Parathyroid adenoma (tissue), 2 donors: Measurements from ENCODE around the gene MDM4.

Source experiments
- H2AFZ ChIP-seq: fragments of 300-600 bp; sonication (generic); one replicate; pipeline ENCODE4 v1.7.0; 2017; ENCODE audit warnings: antibody characterized with exemption, mild to moderate bottlenecking
- H3K27ac ChIP-seq: fragments of 300-600 bp; sonication (generic); one replicate; pipeline ENCODE4 v1.7.0; 2017
- H3K27me3 ChIP-seq: fragments of 300-600 bp; sonication (generic); one replicate; pipeline ENCODE4 v1.7.0; 2017; ENCODE audit warnings: low read length; ENCODE audit not compliant: control insufficient read depth, insufficient read depth
- H3K36me3 ChIP-seq: fragments of 300-600 bp; sonication (generic); one replicate; pipeline ENCODE4 v1.7.0; 2017; ENCODE audit warnings: low read length; ENCODE audit not compliant: control insufficient read depth, insufficient read depth
- H3K4me1 ChIP-seq: fragments of 300-600 bp; sonication (generic); one replicate; pipeline ENCODE4 v1.7.0; 2017; ENCODE audit warnings: control low read depth
- H3K4me2 ChIP-seq: fragments of 300-600 bp; sonication (generic); one replicate; pipeline ENCODE4 v1.7.0; 2017; ENCODE audit warnings: low read length
- H3K4me3 ChIP-seq: fragments of 300-600 bp; sonication (generic); one replicate; pipeline ENCODE4 v1.7.0; 2017; ENCODE audit warnings: low read depth, low read length
- H3K79me2 ChIP-seq: fragments of 300-600 bp; sonication (generic); one replicate; pipeline ENCODE4 v1.7.0; 2017; ENCODE audit warnings: control low read depth
- H3K9ac ChIP-seq: fragments of 300-600 bp; sonication (generic); one replicate; pipeline ENCODE4 v1.7.0; 2017; ENCODE audit warnings: mild to moderate bottlenecking
- H3K9me3 ChIP-seq: fragments of 300-600 bp; sonication (generic); one replicate; pipeline ENCODE4 v1.7.0; 2017; ENCODE audit warnings: low read length; ENCODE audit not compliant: control insufficient read depth
- TF ChIP-seq, protein P1 (sequence below): fragments of 300-600 bp; sonication (generic); IDR thresholded peaks from one replicate; pipeline ENCODE4 v1.7.0; 2017; ENCODE audit warnings: antibody characterized with exemption, mild to moderate bottlenecking
- donor health status: primary hyperparathyroidism.

The MDM4 gene

DNA sequence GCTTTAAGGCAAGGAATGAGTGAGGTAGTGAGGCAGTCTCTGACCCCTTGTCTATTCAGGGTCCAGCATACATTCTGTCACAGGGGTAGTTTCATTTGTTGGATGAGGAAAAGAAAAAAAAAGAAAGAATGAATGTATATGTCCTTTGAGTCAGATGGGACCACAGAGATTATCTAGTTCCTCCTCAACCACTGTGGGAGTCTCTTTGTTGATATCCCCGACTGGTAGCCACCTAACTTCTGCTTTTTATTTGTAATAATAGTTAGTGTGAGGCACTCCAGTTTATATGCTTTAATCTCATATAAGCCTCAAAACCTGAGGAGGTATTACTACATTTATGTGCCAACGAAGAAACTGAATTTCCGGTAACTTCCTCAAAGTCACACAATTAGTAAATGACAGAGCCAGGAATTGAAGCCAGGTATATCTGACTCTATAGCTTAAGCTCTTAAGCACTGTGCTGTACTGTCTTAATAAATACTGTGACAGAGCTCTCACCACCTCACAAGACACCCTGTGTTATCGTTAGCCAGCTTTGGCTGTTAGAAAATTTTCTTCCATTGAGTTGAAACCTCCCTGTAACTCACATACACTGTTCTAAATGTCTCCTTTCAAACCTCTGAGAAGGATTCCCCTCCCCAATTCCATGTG lies 82.2 kb downstream of the MDM4 start:
- Histone ChIP-seq H3K27ac (no peak overlapping the region), H2AFZ (no peak overlapping the region), H3K36me3 (no peaks in the 10 kb centered on the region), H3K4me2 (no peak overlapping the region), H3K9ac (no peak overlapping the region), H3K27me3 (no peaks in the 10 kb centered on the region), H3K4me1 (no peaks in the 10 kb centered on the region), H3K79me2 (no peaks in the 10 kb centered on the region), H3K9me3 (no peaks in the 10 kb centered on the region), H3K4me3 (no peak overlapping the region)
- TF ChIP-seq, protein P1, sequence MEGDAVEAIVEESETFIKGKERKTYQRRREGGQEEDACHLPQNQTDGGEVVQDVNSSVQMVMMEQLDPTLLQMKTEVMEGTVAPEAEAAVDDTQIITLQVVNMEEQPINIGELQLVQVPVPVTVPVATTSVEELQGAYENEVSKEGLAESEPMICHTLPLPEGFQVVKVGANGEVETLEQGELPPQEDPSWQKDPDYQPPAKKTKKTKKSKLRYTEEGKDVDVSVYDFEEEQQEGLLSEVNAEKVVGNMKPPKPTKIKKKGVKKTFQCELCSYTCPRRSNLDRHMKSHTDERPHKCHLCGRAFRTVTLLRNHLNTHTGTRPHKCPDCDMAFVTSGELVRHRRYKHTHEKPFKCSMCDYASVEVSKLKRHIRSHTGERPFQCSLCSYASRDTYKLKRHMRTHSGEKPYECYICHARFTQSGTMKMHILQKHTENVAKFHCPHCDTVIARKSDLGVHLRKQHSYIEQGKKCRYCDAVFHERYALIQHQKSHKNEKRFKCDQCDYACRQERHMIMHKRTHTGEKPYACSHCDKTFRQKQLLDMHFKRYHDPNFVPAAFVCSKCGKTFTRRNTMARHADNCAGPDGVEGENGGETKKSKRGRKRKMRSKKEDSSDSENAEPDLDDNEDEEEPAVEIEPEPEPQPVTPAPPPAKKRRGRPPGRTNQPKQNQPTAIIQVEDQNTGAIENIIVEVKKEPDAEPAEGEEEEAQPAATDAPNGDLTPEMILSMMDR, result no peak

DNA sequence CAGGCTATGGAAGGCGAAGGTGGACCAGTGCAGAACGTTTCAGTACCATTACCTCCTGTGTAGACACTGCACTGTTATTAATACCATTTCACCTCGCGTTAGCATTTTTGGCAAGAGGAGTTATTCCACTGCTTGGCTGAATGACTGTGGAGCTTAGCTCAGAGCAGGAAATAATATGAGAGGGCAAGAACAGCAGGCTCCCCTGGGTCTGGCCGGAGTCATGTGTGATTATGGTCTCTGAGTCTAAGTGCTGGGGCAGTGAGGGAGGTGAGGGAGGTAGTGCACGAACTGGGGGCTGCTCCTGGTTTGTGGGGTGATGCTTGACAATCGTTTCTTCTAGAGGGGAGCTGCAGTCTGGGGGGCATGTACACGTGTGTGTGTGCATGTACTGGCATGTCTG lies 82.9 kb downstream of the MDM4 start:
- Histone ChIP-seq H3K9ac (no peak overlapping the region), H3K36me3 (no peaks in the 10 kb centered on the region), H3K9me3 (no peaks in the 10 kb centered on the region), H2AFZ (no peak overlapping the region), H3K27me3 (no peaks in the 10 kb centered on the region), H3K27ac (no peak overlapping the region), H3K4me1 (no peaks in the 10 kb centered on the region), H3K79me2 (no peaks in the 10 kb centered on the region), H3K4me2 (no peak overlapping the region), H3K4me3 (no peak overlapping the region)
- TF ChIP-seq, protein P1, result no peak

DNA sequence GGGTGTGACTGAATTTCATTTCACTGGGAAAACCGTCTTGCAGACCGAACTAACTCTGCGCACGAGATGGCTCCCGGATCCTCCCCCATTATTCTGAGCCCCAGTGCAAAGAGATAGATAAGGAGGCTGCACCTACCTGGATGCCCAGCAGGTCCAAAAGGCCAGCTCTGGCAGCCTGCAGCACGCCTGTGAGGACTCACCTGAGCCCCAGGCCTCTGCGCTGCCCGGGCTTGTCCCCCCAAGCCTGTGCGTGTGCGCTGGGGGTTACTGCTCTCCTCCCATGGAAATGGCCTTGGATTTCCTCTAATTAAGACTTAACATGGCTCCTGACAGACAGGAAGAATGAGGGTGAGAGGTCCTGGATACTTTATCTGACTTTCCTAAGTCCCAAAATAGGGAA lies 83.4 kb downstream of the MDM4 start:
- H3K27ac ChIP-seq, result no peak overlapping the region
- H3K9ac ChIP-seq, result no peak overlapping the region
- no peaks in the 10 kb centered on the region for H3K36me3 ChIP-seq
- no peaks in the 10 kb centered on the region for H3K9me3 ChIP-seq
- no peaks in the 10 kb centered on the region for H3K4me1 ChIP-seq
- H3K4me2 ChIP-seq, result no peak overlapping the region
- H3K79me2 ChIP-seq, result no peaks in the 10 kb centered on the region
- no peak overlapping the region for H3K4me3 ChIP-seq
- no peaks in the 10 kb centered on the region for H3K27me3 ChIP-seq
- no peak overlapping the region for H2AFZ ChIP-seq
- TF ChIP-seq, protein P1, result no peak

DNA sequence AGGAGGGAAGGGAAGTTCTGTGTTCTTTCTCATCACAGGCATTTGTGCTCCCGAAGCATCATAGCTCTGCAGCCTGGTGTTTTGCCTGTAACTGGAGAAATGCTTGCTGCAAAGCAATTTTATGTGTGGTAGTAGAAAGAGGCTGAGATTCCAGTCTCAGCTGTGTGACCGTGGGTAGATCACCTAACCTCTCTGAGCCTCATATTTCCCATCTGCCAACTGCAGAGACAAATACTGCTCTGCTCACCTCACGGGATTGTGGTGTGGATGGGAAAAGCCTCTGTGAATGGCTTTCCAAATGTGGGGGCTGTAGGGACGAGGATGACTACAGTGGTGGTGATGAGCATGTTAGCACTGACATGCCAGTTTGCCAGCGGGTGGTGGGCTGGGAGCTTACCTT lies 84.0 kb downstream of the MDM4 start:
- no peak overlapping the region for H3K4me2 ChIP-seq
- no peak overlapping the region for H3K4me3 ChIP-seq
- no peaks in the 10 kb centered on the region for H3K79me2 ChIP-seq
- no peaks in the 10 kb centered on the region for H3K4me1 ChIP-seq
- H2AFZ ChIP-seq, result no peak overlapping the region
- no peaks in the 10 kb centered on the region for H3K36me3 ChIP-seq
- H3K27ac ChIP-seq, result no peak overlapping the region
- H3K27me3 ChIP-seq, result no peaks in the 10 kb centered on the region
- H3K9ac ChIP-seq, result no peak overlapping the region
- TF ChIP-seq, protein P1, result no peak
- no peaks in the 10 kb centered on the region for H3K9me3 ChIP-seq

DNA sequence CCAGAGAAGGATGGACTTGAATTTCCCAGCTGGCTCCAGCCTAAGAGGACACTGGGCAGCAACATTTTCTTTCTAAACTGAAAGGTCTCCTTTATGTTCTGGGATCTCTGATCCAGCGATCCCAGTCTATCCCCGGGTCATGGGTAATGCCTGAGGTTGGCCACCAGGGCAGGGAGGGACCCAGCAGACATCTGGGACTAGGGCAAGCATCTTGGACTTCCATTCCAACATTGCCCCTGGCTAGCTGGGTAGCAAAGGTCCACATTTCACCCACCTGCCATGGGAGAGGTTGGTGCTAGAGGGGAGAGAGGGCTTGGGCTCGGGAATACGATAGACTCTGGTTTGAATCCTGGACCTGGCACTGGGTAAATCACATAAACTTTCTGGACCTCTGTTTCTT lies 84.8 kb downstream of the MDM4 start:
- Histone ChIP-seq H3K79me2 (no peaks in the 10 kb centered on the region), H3K4me2 (no peak overlapping the region), H3K27me3 (no peaks in the 10 kb centered on the region), H3K27ac (no peak overlapping the region), H3K4me1 (no peaks in the 10 kb centered on the region), H3K4me3 (no peak overlapping the region), H3K9me3 (no peaks in the 10 kb centered on the region), H3K36me3 (no peaks in the 10 kb centered on the region), H2AFZ (no peak overlapping the region), H3K9ac (no peak overlapping the region)
- TF ChIP-seq, protein P1, result no peak
